Lower lobe of right lung (tissue), 2 donors: Measurements from ENCODE around the gene SNX11. TPM values are rescaled to one million over a fixed set of nuclear protein-coding genes. Genes with fewer than 3 reads are reported as not detected.

Source experiments
- ATAC-seq, 2 donors: fragments of 200-7000 bp; cut with Tn5 transposase; one replicate each; pipeline ENCODE4 v1.9.1; 2020 to 2022; ENCODE audit warnings: mild to moderate bottlenecking in 2 of 2, moderate library complexity in 2 of 2
- DNase-seq: peaks from one replicate; pipeline ENCODE4 v3.0.0-alpha.2; 2020
- H3K27ac ChIP-seq: fragments of 200-600 bp; one replicate; pipeline ENCODE4 v1.8.0; 2022
- H3K27me3 ChIP-seq: fragments of 200-600 bp; one replicate; pipeline ENCODE4 v1.8.0; 2022; ENCODE audit warnings: low read depth
- H3K36me3 ChIP-seq: fragments of 200-600 bp; one replicate; pipeline ENCODE4 v1.8.0; 2022; ENCODE audit warnings: mild to moderate bottlenecking
- H3K4me1 ChIP-seq: fragments of 200-600 bp; one replicate; pipeline ENCODE4 v1.8.0; 2022
- H3K4me3 ChIP-seq: fragments of 200-600 bp; one replicate; pipeline ENCODE4 v1.8.0; 2022; ENCODE audit warnings: mild to moderate bottlenecking
- H3K9me3 ChIP-seq: fragments of 200-600 bp; one replicate; pipeline ENCODE4 v1.8.0; 2022
- intact Hi-C: fragments of 100-400 bp; cut with DNase I; formaldehyde crosslinking; loops from one replicate; pipeline ENCODE4 v1.11.0; 2022
- total RNA-seq: library from RNA; stranded (reverse); fragmentation: NEBNext Ultra II Directional; extraction: Animal tissue kit (Norgen Biotek cat#: 25700); gene quantifications from one replicate; pipeline ENCODE4 v1.2.1, GENCODE V29; 2021
- TF ChIP-seq, protein P1 (sequence below): fragments of 200-600 bp; IDR thresholded peaks from one replicate; pipeline ENCODE4 v1.8.0; 2022; ENCODE audit warnings: antibody characterized with exemption, mild to moderate bottlenecking
- donor health status: DM: no; HTN: yes; CAD: no; lungs with severe emphysema.

Gene SNX11
- total RNA-seq, 1 donor from 2014 or later, result 19.7 TPM

DNA sequence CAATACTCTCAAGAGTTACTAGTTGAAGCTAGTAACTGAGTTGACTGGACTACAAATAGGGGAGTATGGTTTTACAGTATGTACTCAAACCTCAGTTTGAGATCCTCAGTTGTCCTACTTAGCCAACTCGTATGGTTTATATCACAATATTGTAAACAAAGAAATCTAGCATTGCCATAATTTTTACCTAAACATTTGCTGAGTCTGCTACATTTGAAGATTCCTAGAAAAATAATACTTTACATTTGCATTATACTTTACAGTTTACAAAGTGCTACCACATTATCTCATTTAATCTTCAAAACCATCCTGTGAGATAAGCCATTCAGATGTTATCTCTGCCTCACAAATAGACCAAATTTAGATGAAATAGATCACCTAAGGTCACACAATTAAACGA is 22.6 kb upstream of the SNX11 start:
- Histone ChIP-seq H3K36me3 (no peaks in the 10 kb centered on the region), H3K27me3 (no peaks in the 10 kb centered on the region), H3K4me1 (peaks cover 18% of the 10 kb centered on the region), H3K4me3 (no peak overlapping the region), H3K27ac (no peak overlapping the region), H3K9me3 (no peaks in the 10 kb centered on the region)
- intact Hi-C loops, result no loop called here
- TF ChIP-seq, protein P1, sequence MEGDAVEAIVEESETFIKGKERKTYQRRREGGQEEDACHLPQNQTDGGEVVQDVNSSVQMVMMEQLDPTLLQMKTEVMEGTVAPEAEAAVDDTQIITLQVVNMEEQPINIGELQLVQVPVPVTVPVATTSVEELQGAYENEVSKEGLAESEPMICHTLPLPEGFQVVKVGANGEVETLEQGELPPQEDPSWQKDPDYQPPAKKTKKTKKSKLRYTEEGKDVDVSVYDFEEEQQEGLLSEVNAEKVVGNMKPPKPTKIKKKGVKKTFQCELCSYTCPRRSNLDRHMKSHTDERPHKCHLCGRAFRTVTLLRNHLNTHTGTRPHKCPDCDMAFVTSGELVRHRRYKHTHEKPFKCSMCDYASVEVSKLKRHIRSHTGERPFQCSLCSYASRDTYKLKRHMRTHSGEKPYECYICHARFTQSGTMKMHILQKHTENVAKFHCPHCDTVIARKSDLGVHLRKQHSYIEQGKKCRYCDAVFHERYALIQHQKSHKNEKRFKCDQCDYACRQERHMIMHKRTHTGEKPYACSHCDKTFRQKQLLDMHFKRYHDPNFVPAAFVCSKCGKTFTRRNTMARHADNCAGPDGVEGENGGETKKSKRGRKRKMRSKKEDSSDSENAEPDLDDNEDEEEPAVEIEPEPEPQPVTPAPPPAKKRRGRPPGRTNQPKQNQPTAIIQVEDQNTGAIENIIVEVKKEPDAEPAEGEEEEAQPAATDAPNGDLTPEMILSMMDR, result no peak
- no peak for DNase-seq
- ATAC-seq, result no peak

DNA sequence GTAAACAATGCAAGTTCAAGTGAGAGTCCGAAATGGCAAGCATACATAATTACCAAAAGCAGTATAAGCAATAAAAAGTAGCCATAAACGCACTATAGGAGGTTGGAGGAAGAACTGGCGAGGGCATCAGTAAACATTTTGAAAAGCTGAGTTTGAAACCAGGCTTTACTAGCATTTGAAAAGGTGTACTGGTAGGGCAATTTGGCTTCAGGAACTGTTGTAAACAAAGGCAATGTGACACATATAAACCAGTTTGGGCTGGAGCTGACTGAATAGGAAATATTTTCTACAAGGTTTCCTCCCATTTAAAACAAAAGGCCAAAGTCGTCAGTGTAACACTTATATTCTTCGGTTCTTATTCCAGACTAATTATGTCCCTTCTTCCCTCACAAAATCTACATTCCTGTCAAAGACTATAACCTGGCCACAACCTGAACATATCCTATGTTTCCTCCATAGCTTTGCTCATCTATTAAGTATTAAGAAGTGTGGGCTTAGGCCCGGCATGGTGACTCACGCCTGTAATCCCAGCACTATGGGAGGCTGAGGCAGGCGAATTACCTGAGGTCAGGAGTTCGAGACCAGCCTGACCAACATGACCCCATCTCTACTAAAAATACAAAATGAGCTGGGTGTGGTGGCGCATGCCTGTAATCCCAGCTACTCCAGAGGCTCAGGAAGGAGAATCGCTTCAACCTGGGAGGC is 14.1 kb upstream of the SNX11 start:
- DNase-seq (no peak), ATAC-seq (no peak)
- Histone ChIP-seq H3K27ac (no peak overlapping the region), H3K9me3 (no peaks in the 10 kb centered on the region), H3K36me3 (peaks cover 10% of the 10 kb centered on the region), H3K27me3 (no peaks in the 10 kb centered on the region), H3K4me1 (no peaks in the 10 kb centered on the region), H3K4me3 (no peak overlapping the region)
- intact Hi-C loops, result no loop called here
- TF ChIP-seq, protein P1, result no peak

DNA sequence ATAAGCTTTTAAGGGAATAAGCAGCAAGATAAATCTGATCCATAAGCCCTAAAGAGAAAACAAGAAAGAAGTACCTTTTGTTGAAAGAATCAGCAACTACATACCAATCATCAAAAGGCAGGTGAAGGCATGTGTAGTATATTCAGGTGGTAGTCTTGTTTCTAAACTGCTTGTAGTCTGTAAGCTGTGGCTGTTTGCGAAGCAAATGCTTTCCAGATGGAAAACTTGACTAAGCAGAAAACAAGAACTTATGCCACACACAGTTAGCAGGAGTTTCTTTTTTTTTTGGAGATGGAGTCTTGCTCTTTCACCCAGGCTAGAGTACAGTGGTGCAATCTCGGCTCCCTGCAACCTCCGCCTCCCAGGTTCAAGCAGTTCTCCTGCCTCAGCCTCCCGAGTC is 12.0 kb upstream of the SNX11 start:
- peaks cover 11% of the 10 kb centered on the region for H3K4me1 ChIP-seq
- H3K27me3 ChIP-seq, result no peaks in the 10 kb centered on the region
- TF ChIP-seq, protein P1, result no peak
- H3K9me3 ChIP-seq, result no peaks in the 10 kb centered on the region
- DNase-seq (no peak), ATAC-seq (no peak)
- H3K4me3 ChIP-seq, result no peak overlapping the region
- peaks cover 10% of the 10 kb centered on the region for H3K36me3 ChIP-seq
- H3K27ac ChIP-seq, result no peak overlapping the region
- intact Hi-C loops, result no loop called here

DNA sequence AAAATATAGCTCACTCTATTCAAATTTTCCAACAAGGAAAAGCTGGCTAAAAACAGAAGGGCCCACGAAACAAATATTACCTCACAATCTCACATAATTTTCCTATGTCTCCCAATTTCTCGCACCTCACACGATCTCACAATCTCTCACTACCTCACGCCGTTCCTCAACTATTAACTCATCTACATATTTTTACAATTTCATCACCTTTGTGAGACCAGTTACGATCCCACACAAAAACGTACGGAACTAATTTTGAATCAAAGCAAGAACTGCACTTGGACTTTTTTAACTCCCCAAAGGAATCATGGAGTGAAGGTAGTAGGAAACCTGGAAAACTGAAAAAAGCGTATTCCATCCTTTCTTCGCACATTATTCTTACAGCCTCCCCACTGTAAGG is 7.4 kb upstream of the SNX11 start:
- no peak for DNase-seq
- Histone ChIP-seq H3K27me3 (no peaks in the 10 kb centered on the region), H3K36me3 (no peaks in the 10 kb centered on the region), H3K27ac (no peak overlapping the region), H3K9me3 (no peaks in the 10 kb centered on the region), H3K4me3 (peak overlapping the region; percentile 94), H3K4me1 (peaks cover 11% of the 10 kb centered on the region)
- ATAC-seq, result no peak
- TF ChIP-seq, protein P1, result no peak
- intact Hi-C loops, result no loop called here

DNA sequence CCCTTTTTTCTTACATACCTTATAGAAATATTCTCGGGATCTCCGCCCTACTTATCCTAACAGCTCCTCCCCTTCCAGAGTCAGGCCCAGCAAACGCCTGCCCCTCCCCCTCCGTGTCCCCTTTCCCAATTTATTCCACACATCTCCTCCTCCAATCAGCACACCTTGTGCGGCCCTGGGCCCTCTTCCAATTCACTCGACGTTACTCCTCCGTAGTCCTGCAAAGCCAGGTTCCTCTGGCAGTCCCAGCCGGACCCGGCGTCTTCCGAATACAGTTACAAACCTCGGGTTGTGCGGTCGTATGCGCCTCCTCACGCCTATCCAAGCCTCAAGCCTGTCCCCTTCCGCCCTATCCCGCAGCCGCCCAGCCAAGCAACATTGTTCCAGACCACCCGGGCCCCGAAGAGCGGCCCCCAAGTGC is 7.0 kb upstream of the SNX11 start:
- Histone ChIP-seq H3K27me3 (no peaks in the 10 kb centered on the region), H3K9me3 (no peaks in the 10 kb centered on the region), H3K4me1 (peaks cover 11% of the 10 kb centered on the region), H3K36me3 (no peaks in the 10 kb centered on the region), H3K27ac (peak overlapping the region; percentile 82), H3K4me3 (peak overlapping the region; percentile 94)
- TF ChIP-seq, protein P1, result no peak
- DNase-seq (peak; percentile 64), ATAC-seq (peak; percentile 37 to 63)
- intact Hi-C loops, result no loop called here
